Frontal cortex (tissue), 4 donors: Measurements from ENCODE around the gene PTGER2. TPM values are rescaled to one million over a fixed set of nuclear protein-coding genes. Genes with fewer than 3 reads are reported as not detected.

Source experiments
- DNase-seq, 2 donors: peaks; one replicate each; pipeline ENCODE4 v3.0.0; 2012; ENCODE audit warnings: low spot score in 2 of 2
- FAIRE-seq: peaks from 2 replicates; lab custom pipeline; 2012; peaks lifted over from hg19 to GRCh38; lab: Jason Lieb, UNC
- total RNA-seq: library from RNA; depleted of rRNA; stranded (reverse); fragments of >200 nt; gene quantifications from one replicate; pipeline ENCODE4 v1.2.3, GENCODE V29; 2014
- donor health status: control.
- donor health status: control.
- donor health status: control.

PTGER2 gene
- total RNA-seq, 1 donor from 2014 or later, result under 0.01 TPM

GRCh38 chr14:52303236-52303635 lies 10.9 kb upstream of the PTGER2 start:
- DNase-seq, result no peak
- no peak for FAIRE-seq

GRCh38 chr14:52304248-52304904 lies 9.7 kb upstream of the PTGER2 start:
- FAIRE-seq (no peak), DNase-seq (no peak)

GRCh38 chr14:52305014-52305413 lies 9.1 kb upstream of the PTGER2 start:
- FAIRE-seq (no peak), DNase-seq (no peak)

- DNase-seq (no peak), FAIRE-seq (no peak)
These were observed 6.7 kb upstream of the PTGER2 start for GRCh38 chr14:52307376-52307775.

- FAIRE-seq (no peak), DNase-seq (no peak)
These were observed 6.2 kb upstream of the PTGER2 start for GRCh38 chr14:52307905-52308304.

GRCh38 chr14:52310541-52310940 lies 3.6 kb upstream of the PTGER2 start:
- DNase-seq, result no peak
- no peak for FAIRE-seq

- DNase-seq, result no peak
- no peak for FAIRE-seq
These were observed 1.2 kb upstream of the PTGER2 start for GRCh38 chr14:52312931-52313355.

- DNase-seq (no peak), FAIRE-seq (no peak)
These were observed 650 bp upstream of the PTGER2 start for GRCh38 chr14:52313462-52313861.

GRCh38 chr14:52314595-52315354 lies 663 bp downstream of the PTGER2 start:
- FAIRE-seq (no peak), DNase-seq (peak in 1 of 2 donors; percentile 15)

GRCh38 chr14:52315355-52315718 lies 1.2 kb downstream of the PTGER2 start:
- FAIRE-seq, result no peak

GRCh38 chr14:52318062-52318461 lies 4.0 kb downstream of the PTGER2 start:
- FAIRE-seq, result no peak
- no peak for DNase-seq

More at GRCh38 chr14:52315355-52315718, 1.2 kb downstream of the PTGER2 start:
- no peak for DNase-seq

- FAIRE-seq, result no peak
- DNase-seq, result no peak
These were observed 4.9 kb downstream of the PTGER2 start for GRCh38 chr14:52318826-52319645.

- no peak for DNase-seq
- no peak for FAIRE-seq
These were observed 5.8 kb downstream of the PTGER2 start for GRCh38 chr14:52319919-52320318.

GRCh38 chr14:52325126-52325525 lies 11.0 kb downstream of the PTGER2 start:
- DNase-seq, result no peak

GRCh38 chr14:52325630-52326029 lies 11.5 kb downstream of the PTGER2 start:
- FAIRE-seq (no peak), DNase-seq (no peak)

More at GRCh38 chr14:52325126-52325525, 11.0 kb downstream of the PTGER2 start:
- FAIRE-seq, result no peak

- FAIRE-seq, result no peak
- no peak for DNase-seq
These were observed 13.5 kb downstream of the PTGER2 start for GRCh38 chr14:52327374-52328226.

GRCh38 chr14:52328276-52328675 lies 14.2 kb downstream of the PTGER2 start:
- peak; percentile 24 for FAIRE-seq

GRCh38 chr14:52329678-52330369 lies 15.7 kb downstream of the PTGER2 start:
- no peak for DNase-seq
- FAIRE-seq, result no peak

More at GRCh38 chr14:52328276-52328675, 14.2 kb downstream of the PTGER2 start:
- no peak for DNase-seq

- DNase-seq (no peak), FAIRE-seq (no peak)
These were observed 18.2 kb downstream of the PTGER2 start for GRCh38 chr14:52332269-52332668.
